HEK293 (cell line): ENCODE results near the gene MATN4.

Experiments used
- CTCF ChIP-seq: fragments of 450-650 bp; formaldehyde crosslinking; IDR thresholded peaks from 2 replicates; pipeline ENCODE4 v1.5.1; 2016; ENCODE audit warnings: missing biosample characterization, missing genetic modification characterization
- HOXA7 ChIP-seq: sonication (generic); formaldehyde crosslinking; IDR thresholded peaks from 2 replicates; pipeline ENCODE4 v1.8.1; 2022; ENCODE audit warnings: missing genetic modification reagents, borderline replicate concordance
- HOXD13 ChIP-seq: sonication (generic); formaldehyde crosslinking; IDR thresholded peaks from 2 replicates; pipeline ENCODE4 v1.8.0; 2022; ENCODE audit warnings: missing genetic modification reagents, borderline replicate concordance
- KLF1 ChIP-seq: fragments of 450-650 bp; formaldehyde crosslinking; IDR thresholded peaks from 2 replicates; pipeline ENCODE4 v1.5.1; 2016; ENCODE audit warnings: missing biosample characterization, missing genetic modification characterization
- RBAK ChIP-seq: fragments of 450-650 bp; formaldehyde crosslinking; IDR thresholded peaks from 2 replicates; pipeline ENCODE4 v1.5.1; 2016; ENCODE audit warnings: missing biosample characterization, missing genetic modification characterization
- ZNF157 ChIP-seq: fragments of 450-650 bp; formaldehyde crosslinking; IDR thresholded peaks from 2 replicates; pipeline ENCODE4 v1.5.1; 2016; ENCODE audit warnings: missing biosample characterization, missing genetic modification characterization
- ZNF350 ChIP-seq: fragments of 450-650 bp; formaldehyde crosslinking; IDR thresholded peaks from 2 replicates; pipeline ENCODE4 v1.5.0; 2017; ENCODE audit warnings: missing biosample characterization, mild to moderate bottlenecking, missing genetic modification characterization
- ZNF501 ChIP-seq: fragments of 450-650 bp; formaldehyde crosslinking; IDR thresholded peaks from 2 replicates; pipeline ENCODE4 v1.5.1; 2016; ENCODE audit warnings: missing biosample characterization, missing genetic modification characterization
- ZNF529 ChIP-seq: fragments of 450-650 bp; formaldehyde crosslinking; IDR thresholded peaks from 2 replicates; pipeline ENCODE4 v1.5.1; 2017; ENCODE audit warnings: missing genetic modification characterization, missing biosample characterization; ENCODE audit not compliant: insufficient replicate concordance
- ZNF560 ChIP-seq: fragments of 450-650 bp; formaldehyde crosslinking; IDR thresholded peaks from 2 replicates; pipeline ENCODE4 v1.5.1; 2017; ENCODE audit warnings: missing biosample characterization, missing genetic modification characterization, borderline replicate concordance
- ZNF660 ChIP-seq: fragments of 450-650 bp; IDR thresholded peaks from 2 replicates; pipeline ENCODE4 v1.5.1; 2018; ENCODE audit warnings: missing biosample characterization, mild to moderate bottlenecking, missing genetic modification characterization
- TF ChIP-seq, protein P1 (sequence below): fragments of 450-650 bp; formaldehyde crosslinking; IDR thresholded peaks from 2 replicates; pipeline ENCODE4 v1.5.1; 2016; ENCODE audit warnings: missing biosample characterization, missing genetic modification characterization, borderline replicate concordance
- TF ChIP-seq, protein P2 (sequence below): fragments of 450-650 bp; formaldehyde crosslinking; IDR thresholded peaks from 2 replicates; pipeline ENCODE4 v1.5.1; 2016; ENCODE audit warnings: missing biosample characterization, missing genetic modification characterization

DNA sequence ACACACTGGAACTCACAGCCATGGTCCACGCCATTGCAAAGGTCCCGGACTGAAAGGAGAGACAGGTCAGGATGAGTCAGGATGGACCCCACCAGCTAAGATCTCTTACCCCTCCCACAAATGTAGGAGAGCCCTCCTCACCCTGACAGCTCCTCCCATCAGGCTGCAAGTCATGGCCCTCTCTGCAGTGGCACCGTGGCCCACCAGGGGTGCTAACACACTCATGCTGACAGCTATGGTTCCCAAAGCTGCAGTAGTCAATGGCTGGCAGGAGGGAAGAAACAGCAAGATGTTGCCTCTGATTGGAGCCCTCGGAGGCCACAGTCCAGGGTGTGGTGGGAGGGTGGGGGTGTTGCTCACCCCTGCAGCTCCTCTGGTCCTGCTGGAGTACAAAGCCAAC lies 7.1 kb downstream of the MATN4 start:
- TF ChIP-seq RBAK = no peak
- TF ChIP-seq ZNF350 (tag by site-specific recombination) = no peak
- no peak for TF ChIP-seq ZNF157 (tag by site-specific recombination)
- TF ChIP-seq HOXA7 (CRISPR knock-in tag) = no peak
- TF ChIP-seq ZNF560 (tag by site-specific recombination) = no peak
- no peak for TF ChIP-seq ZNF660 (tag by site-specific recombination)
- TF ChIP-seq ZNF501 = no peak
- TF ChIP-seq ZNF529 (tag by site-specific recombination) = no peak
- TF ChIP-seq, protein P1, sequence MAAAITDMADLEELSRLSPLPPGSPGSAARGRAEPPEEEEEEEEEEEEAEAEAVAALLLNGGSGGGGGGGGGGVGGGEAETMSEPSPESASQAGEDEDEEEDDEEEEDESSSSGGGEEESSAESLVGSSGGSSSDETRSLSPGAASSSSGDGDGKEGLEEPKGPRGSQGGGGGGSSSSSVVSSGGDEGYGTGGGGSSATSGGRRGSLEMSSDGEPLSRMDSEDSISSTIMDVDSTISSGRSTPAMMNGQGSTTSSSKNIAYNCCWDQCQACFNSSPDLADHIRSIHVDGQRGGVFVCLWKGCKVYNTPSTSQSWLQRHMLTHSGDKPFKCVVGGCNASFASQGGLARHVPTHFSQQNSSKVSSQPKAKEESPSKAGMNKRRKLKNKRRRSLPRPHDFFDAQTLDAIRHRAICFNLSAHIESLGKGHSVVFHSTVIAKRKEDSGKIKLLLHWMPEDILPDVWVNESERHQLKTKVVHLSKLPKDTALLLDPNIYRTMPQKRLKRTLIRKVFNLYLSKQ = no peak
- TF ChIP-seq KLF1 (tag by site-specific recombination) = no peak
- no peak for TF ChIP-seq CTCF (tag by site-specific recombination)
- TF ChIP-seq HOXD13 (CRISPR knock-in tag) = no peak
- TF ChIP-seq, protein P2, sequence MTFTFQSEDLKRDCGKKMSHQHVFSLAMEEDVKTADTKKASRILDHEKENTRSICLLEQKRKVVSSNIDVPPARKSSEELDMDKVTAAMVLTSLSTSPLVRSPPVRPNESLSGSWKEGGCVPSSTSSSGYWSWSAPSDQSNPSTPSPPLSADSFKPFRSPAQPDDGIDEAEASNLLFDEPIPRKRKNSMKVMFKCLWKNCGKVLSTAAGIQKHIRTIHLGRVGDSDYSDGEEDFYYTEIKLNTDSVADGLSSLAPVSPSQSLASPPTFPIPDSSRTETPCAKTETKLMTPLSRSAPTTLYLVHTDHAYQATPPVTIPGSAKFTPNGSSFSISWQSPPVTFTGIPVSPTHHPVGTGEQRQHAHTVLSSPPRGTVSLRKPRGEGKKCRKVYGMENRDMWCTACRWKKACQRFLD (tag by site-specific recombination) = no peak
